Measurements from ENCODE around the gene PPT1. TPM values are rescaled to one million over a fixed set of nuclear protein-coding genes. Genes with fewer than 3 reads are reported as not detected.

PPT1 gene
- polyA plus RNA-seq, 1 donor (not counting 4 experiments of a cell fraction or from before 2014, with no cell fraction given), result 58.9 TPM

DNA sequence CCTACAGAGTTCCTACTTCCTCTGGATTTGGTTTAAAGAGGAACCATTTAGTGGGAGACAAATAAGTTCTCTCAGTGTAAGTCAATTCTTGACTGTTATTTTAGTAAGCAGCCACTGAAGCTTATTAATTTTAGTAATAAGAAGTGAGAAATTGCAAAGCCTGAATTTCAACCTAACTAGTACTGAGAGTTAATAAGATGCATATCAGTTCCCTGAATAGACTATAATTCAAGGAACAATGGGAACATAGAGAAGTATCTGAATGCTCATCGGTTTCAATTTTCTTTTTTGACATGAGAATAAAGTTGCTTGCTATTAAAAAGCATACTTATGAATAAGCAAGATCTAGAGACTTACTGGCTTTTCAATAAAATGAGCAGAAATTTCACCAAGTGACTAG is 8.0 kb upstream of the PPT1 start:
- Histone ChIP-seq H3K4me3 (ENCODE audit: control insufficient read depth in 2 of 3, extremely low read depth in 1 of 3, insufficient read depth in 2 of 3, low read depth in 1 of 3, low read length in 3 of 3) (no peak overlapping the region), H3K4me1 (ENCODE audit: control insufficient read depth, extremely low read depth, insufficient read depth, low read length) (peaks cover 10% of the 10 kb centered on the region), H3K4me2 (ENCODE audit: control insufficient read depth, extremely low read depth, insufficient read depth, low read depth, low read length) (no peak overlapping the region), H3K9ac (ENCODE audit: control insufficient read depth, extremely low read depth, insufficient read depth, low read length) (no peak overlapping the region), H3K36me3 (ENCODE audit: control insufficient read depth in 2 of 2, extremely low read depth in 1 of 2, insufficient read depth in 2 of 2, low read length in 2 of 2) (no peaks in the 10 kb centered on the region), H3K27ac (ENCODE audit: control insufficient read depth, insufficient read depth, low read length) (no peak overlapping the region), H2AFZ (ENCODE audit: control insufficient read depth, low read length) (no peak overlapping the region), H3K9me3 (ENCODE audit: control insufficient read depth, low read depth, low read length) (no peaks in the 10 kb centered on the region), H3K27me3 (ENCODE audit: control insufficient read depth, extremely low read depth, insufficient read depth, low read length) (no peaks in the 10 kb centered on the region), H3K79me2 (ENCODE audit: control insufficient read depth, insufficient read depth, low read length) (no peaks in the 10 kb centered on the region), H3K9me1 (ENCODE audit: control insufficient read depth, extremely low read depth, insufficient read depth, low read length) (no peaks in the 10 kb centered on the region), H4K20me1 (ENCODE audit: control insufficient read depth, extremely low read depth, insufficient read depth, low read length) (no peaks in the 10 kb centered on the region)
- no peak for DNase-seq (ENCODE audit: low read depth, low spot score)
- TF ChIP-seq EZH2 (IDR thresholded peaks at IDR 0.05; ENCODE audit: low read length), result no peak
- no peak for TF ChIP-seq CTCF (optimal IDR thresholded peaks at IDR 0.05 in 1 of 3, IDR thresholded peaks at IDR 0.05 in 1 of 3, conservative IDR thresholded peaks at IDR 0.05 in 1 of 3; ENCODE audit: extremely low read depth in 1 of 3, insufficient read depth in 2 of 3, low read length in 3 of 3)
- no peak for FAIRE-seq
- dilution Hi-C loops (cut with MboI; ENCODE audit: extremely low pct_ligation_motif_present, low sequenced_read_pairs), result no loop called here

DNA sequence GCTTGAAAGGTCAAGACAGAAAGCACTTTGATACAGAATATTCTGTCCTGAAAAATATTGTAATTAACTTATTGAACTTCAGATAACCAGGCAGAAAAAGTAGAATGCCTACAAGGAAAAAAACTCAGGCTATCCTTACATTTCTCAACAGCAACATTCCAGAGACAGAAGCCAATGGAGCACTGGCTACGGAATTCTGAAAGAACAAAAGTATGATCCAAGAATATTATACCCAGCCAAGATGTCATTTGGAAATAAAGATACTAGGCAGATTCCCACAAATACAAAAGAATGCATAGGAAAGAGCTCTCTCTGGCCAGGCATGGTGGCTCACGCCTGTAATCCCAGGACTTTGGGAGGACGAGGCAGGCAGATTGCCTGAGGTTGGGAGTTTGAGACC is 5.8 kb upstream of the PPT1 start:
- Histone ChIP-seq H3K9ac (ENCODE audit: control insufficient read depth, extremely low read depth, insufficient read depth, low read length) (no peak overlapping the region), H3K4me2 (ENCODE audit: control insufficient read depth, extremely low read depth, insufficient read depth, low read depth, low read length) (no peak overlapping the region), H3K9me1 (ENCODE audit: control insufficient read depth, extremely low read depth, insufficient read depth, low read length) (no peaks in the 10 kb centered on the region), H3K36me3 (ENCODE audit: control insufficient read depth in 2 of 2, extremely low read depth in 1 of 2, insufficient read depth in 2 of 2, low read length in 2 of 2) (no peaks in the 10 kb centered on the region), H3K4me3 (ENCODE audit: control insufficient read depth in 2 of 3, extremely low read depth in 1 of 3, insufficient read depth in 2 of 3, low read depth in 1 of 3, low read length in 3 of 3) (no peak overlapping the region), H3K79me2 (ENCODE audit: control insufficient read depth, insufficient read depth, low read length) (no peaks in the 10 kb centered on the region), H3K27me3 (ENCODE audit: control insufficient read depth, extremely low read depth, insufficient read depth, low read length) (no peaks in the 10 kb centered on the region), H3K27ac (ENCODE audit: control insufficient read depth, insufficient read depth, low read length) (no peak overlapping the region), H4K20me1 (ENCODE audit: control insufficient read depth, extremely low read depth, insufficient read depth, low read length) (no peaks in the 10 kb centered on the region), H3K9me3 (ENCODE audit: control insufficient read depth, low read depth, low read length) (no peaks in the 10 kb centered on the region), H3K4me1 (ENCODE audit: control insufficient read depth, extremely low read depth, insufficient read depth, low read length) (peaks cover 8% of the 10 kb centered on the region), H2AFZ (ENCODE audit: control insufficient read depth, low read length) (no peak overlapping the region)
- DNase-seq (ENCODE audit: low read depth, low spot score) (no peak), FAIRE-seq (no peak)
- no peak for TF ChIP-seq CTCF (optimal IDR thresholded peaks at IDR 0.05 in 1 of 3, IDR thresholded peaks at IDR 0.05 in 1 of 3, conservative IDR thresholded peaks at IDR 0.05 in 1 of 3; ENCODE audit: extremely low read depth in 1 of 3, insufficient read depth in 2 of 3, low read length in 3 of 3)
- no peak for TF ChIP-seq EZH2 (IDR thresholded peaks at IDR 0.05; ENCODE audit: low read length)
- dilution Hi-C loops (cut with MboI; ENCODE audit: extremely low pct_ligation_motif_present, low sequenced_read_pairs), result no loop called here

Measured in keratinocyte (primary cell).